SJSA1 (cell line): ENCODE results near the gene PDE11A. TPM values are rescaled to one million over a fixed set of nuclear protein-coding genes. Genes with fewer than 3 reads are reported as not detected.

Experiments
- DNase-seq, 2 experiments: peaks; one replicate each; pipeline ENCODE4 v3.0.0-alpha.2; 2015 to 2020; ENCODE audit warnings: low spot score in 2 of 2, low read depth in 1 of 2
- H3K27ac ChIP-seq: fragments of 250-450 bp; sonication (Bioruptor Pico); 2 replicates; pipeline ENCODE4 v1.5.1; 2020; ENCODE audit warnings: mild to moderate bottlenecking, moderate library complexity
- H3K27me3 ChIP-seq: fragments of 250-450 bp; sonication (Bioruptor Pico); replicated peaks from 2 replicates; pipeline ENCODE4 v1.5.1; 2020; ENCODE audit warnings: mild to moderate bottlenecking, moderate library complexity
- H3K36me3 ChIP-seq: fragments of 250-450 bp; sonication (Bioruptor Pico); 2 replicates; pipeline ENCODE4 v1.5.1; 2020; ENCODE audit warnings: mild to moderate bottlenecking
- H3K4me1 ChIP-seq: fragments of 250-450 bp; sonication (Bioruptor Pico); replicated peaks from 2 replicates; pipeline ENCODE4 v1.6.1; 2021; ENCODE audit warnings: mild to moderate bottlenecking
- H3K4me3 ChIP-seq: fragments of 250-450 bp; sonication (Bioruptor Pico); 2 replicates; pipeline ENCODE4 v1.5.1; 2020; ENCODE audit warnings: mild to moderate bottlenecking
- H3K9me3 ChIP-seq: fragments of 250-450 bp; sonication (Bioruptor Pico); replicated peaks from 2 replicates; pipeline ENCODE4 v1.5.1; 2020; ENCODE audit warnings: mild to moderate bottlenecking
- total RNA-seq: library from RNA; depleted of rRNA; stranded (reverse); fragments of >200 nt; shearing (Covaris generic); gene quantifications from 2 replicates; pipeline ENCODE4 v1.2.3, GENCODE V29; 2014

The PDE11A gene
- total RNA-seq, 1 experiment from 2014 or later, result 0.42 TPM

DNA sequence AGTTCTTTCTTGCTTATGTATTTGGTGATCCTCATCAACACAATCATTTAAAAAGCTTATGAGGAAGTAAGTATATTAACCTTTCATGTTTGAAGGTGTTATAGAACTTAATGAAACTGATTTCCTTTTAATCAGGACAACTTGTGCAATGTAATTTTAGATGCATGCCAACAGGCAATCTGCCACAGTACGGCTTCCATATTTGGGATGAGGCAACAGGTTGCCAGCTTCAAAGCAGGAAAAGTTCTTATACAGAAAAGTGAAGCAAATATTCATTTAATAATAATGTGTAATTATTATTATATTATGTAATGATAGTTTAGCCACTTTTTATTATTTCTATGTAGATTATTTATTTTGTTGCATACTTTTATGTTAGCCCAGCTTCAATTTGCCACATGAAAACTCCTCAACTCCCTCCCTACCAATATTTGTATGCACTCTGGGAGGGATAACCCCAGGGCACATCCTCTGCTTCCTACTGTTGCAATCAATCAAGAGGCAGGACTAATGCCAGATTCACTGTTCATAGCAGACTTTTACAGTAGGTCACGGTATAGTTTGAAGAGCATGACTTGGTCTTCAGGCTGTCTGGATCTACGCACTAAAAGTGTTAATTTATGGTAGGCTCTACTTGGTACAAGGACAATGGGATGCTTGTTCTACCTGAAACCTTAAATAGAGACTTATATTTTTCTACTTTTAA is 402.8 kb downstream of the PDE11A start:
- no peak for DNase-seq
- H3K36me3 ChIP-seq, result no peaks in the 10 kb centered on the region
- H3K4me1 ChIP-seq, result peaks cover 42% of the 10 kb centered on the region
- no peak overlapping the region for H3K27ac ChIP-seq
- no peaks in the 10 kb centered on the region for H3K9me3 ChIP-seq
- no peaks in the 10 kb centered on the region for H3K27me3 ChIP-seq
- H3K4me3 ChIP-seq, result no peak overlapping the region

DNA sequence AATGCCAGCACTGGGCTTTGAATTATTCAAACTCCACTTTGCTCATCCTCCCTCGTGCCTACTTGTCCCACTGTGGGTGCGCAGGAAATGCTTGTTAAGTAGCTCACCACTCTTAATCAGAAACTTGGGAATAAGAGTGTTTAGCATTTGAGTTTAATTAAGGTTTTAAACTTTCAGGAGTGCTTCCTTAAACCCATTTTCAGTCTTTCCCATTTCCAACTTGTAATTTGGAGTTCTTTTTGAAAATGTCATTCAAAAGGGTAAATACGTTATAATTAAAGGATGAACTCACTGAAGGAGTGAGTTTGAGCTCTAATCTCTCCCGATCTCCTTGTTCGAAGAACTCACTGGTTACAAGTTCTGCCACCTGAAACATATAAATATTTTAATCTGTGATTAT is 403.4 kb downstream of the PDE11A start:
- no peaks in the 10 kb centered on the region for H3K9me3 ChIP-seq
- no peaks in the 10 kb centered on the region for H3K36me3 ChIP-seq
- peaks cover 42% of the 10 kb centered on the region for H3K4me1 ChIP-seq
- H3K27ac ChIP-seq, result no peak overlapping the region
- no peak for DNase-seq
- H3K4me3 ChIP-seq, result no peak overlapping the region
- no peaks in the 10 kb centered on the region for H3K27me3 ChIP-seq

DNA sequence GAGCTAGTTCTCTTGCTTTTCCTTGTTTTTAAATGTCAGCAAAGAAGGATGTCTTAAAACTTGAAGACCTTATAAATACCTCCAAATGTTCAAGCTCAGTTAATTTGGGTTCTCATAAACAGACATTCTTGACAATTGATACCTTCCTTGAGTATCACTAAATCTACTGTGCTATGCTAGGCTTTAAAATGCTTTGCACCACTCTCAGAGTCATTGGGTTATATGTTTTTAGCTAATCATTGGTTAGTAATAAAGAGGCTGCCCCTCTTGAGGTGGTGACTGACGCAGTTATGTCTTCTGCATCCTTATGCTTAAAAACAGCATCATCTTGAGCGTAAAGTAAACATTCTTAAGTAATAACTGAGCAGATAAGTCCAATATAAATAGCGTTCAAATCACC is 404.0 kb downstream of the PDE11A start:
- Histone ChIP-seq H3K27me3 (no peaks in the 10 kb centered on the region), H3K4me1 (peaks cover 41% of the 10 kb centered on the region), H3K9me3 (no peaks in the 10 kb centered on the region), H3K36me3 (no peaks in the 10 kb centered on the region), H3K27ac (no peak overlapping the region), H3K4me3 (no peak overlapping the region)
- DNase-seq, result no peak

DNA sequence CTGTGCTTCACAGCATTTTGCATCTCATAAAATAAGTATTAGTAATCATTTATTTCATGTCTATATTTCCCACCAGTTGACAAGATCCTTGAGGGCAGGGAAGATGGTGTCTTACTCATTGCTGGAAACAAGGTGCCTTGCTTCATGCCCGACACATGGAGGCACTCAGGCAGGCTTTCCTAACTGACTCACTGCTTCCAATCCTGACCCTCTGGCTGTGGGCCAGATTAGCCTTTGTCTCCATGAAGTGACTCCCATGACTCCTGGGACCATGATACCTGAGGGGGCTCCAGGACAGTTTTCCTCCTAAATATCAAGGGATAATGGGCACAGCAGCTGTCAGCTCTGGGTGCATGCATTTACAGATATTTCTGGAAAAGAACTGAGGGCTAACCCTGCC is 405.0 kb downstream of the PDE11A start:
- H3K4me3 ChIP-seq, result no peak overlapping the region
- no peak for DNase-seq
- no peaks in the 10 kb centered on the region for H3K36me3 ChIP-seq
- H3K27ac ChIP-seq, result no peak overlapping the region
- no peaks in the 10 kb centered on the region for H3K27me3 ChIP-seq
- peaks cover 31% of the 10 kb centered on the region for H3K4me1 ChIP-seq
- no peaks in the 10 kb centered on the region for H3K9me3 ChIP-seq

DNA sequence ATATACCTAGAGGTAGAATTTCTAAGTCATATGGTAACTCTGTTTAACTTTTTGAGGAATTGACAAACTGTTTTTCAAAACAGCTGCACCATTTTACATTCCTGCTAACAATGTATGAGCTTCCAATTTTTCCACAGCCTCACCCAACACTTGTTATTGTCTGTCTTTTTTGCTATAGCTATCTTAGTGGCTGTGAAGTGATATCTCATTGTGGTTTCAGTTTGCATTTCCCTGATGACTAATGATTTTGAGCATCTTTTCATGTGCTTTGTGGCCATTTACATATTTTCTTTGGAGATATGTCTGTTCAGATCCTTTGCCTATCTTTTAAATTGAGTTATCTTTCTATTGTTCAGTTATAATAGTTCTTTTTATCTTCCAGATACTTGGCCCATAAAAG is 406.2 kb downstream of the PDE11A start:
- Histone ChIP-seq H3K36me3 (no peaks in the 10 kb centered on the region), H3K4me3 (no peak overlapping the region), H3K27ac (no peak overlapping the region), H3K27me3 (no peaks in the 10 kb centered on the region), H3K9me3 (no peaks in the 10 kb centered on the region), H3K4me1 (peaks cover 20% of the 10 kb centered on the region)
- peak in 1 of 2 experiments; percentile 25 for DNase-seq

GRCh38 chr2:177665948-177666347 is 406.6 kb downstream of the PDE11A start:
- H3K36me3 ChIP-seq, result no peaks in the 10 kb centered on the region
- H3K4me3 ChIP-seq, result no peak overlapping the region
- no peak for DNase-seq
- H3K27ac ChIP-seq, result no peak overlapping the region
- H3K27me3 ChIP-seq, result no peaks in the 10 kb centered on the region
- H3K4me1 ChIP-seq, result peaks cover 15% of the 10 kb centered on the region
- no peaks in the 10 kb centered on the region for H3K9me3 ChIP-seq

DNA sequence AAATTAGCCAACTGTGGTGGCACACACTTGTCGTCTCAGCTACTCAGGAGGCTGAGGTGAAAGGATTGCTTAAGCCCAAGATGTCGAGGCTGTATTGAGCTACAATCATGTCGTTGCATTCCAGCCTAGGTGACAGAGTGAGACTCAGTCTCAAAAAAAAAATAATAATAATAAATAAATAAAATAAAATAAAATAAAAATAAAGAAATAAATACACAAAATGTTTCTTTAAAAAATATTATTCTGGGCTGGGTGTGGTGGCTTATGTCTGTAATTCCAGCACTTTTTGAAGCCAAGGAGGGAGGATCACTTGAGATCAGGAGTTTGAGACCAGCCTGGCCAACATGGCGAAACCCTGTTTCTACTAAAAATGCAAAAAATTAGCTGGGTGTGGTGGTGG is 407.2 kb downstream of the PDE11A start:
- no peaks in the 10 kb centered on the region for H3K36me3 ChIP-seq
- H3K27me3 ChIP-seq, result no peaks in the 10 kb centered on the region
- H3K4me1 ChIP-seq, result peaks cover 9% of the 10 kb centered on the region
- no peak overlapping the region for H3K4me3 ChIP-seq
- H3K27ac ChIP-seq, result no peak overlapping the region
- no peak for DNase-seq
- H3K9me3 ChIP-seq, result no peaks in the 10 kb centered on the region

DNA sequence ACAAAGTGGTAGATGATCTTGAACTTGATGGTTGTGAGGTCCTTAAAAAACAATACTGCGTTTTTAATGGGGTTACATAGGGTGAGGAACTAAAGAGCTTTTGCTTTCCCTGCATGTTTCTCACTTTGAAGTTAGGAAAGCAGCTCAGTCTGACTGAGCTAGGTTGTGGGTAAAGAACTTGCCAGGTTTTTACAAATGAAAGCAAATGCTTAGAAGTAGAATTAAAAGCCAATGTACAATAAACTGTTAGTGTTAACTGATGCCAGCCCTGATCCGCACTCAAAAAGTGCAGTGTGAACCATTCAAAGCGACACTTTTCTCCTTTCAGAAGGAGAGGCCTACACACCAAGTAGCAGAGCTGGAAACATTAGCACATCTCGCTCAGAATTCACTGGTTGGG is 409.7 kb downstream of the PDE11A start:
- no peaks in the 10 kb centered on the region for H3K36me3 ChIP-seq
- H3K9me3 ChIP-seq, result no peaks in the 10 kb centered on the region
- DNase-seq, result no peak
- H3K4me1 ChIP-seq, result peaks cover 5% of the 10 kb centered on the region; the same call in 1 of the 2 replicates
- no peak overlapping the region for H3K27ac ChIP-seq
- H3K4me3 ChIP-seq, result no peak overlapping the region
- no peaks in the 10 kb centered on the region for H3K27me3 ChIP-seq

- Histone ChIP-seq H3K27me3 (no peaks in the 10 kb centered on the region), H3K27ac (no peak overlapping the region), H3K36me3 (no peaks in the 10 kb centered on the region), H3K4me3 (no peak overlapping the region), H3K4me1 (no peaks in the 10 kb centered on the region), H3K9me3 (no peaks in the 10 kb centered on the region)
- DNase-seq, result no peak
Measured at GRCh38 chr2:177660742-177661141, 411.8 kb downstream of the PDE11A start.

DNA sequence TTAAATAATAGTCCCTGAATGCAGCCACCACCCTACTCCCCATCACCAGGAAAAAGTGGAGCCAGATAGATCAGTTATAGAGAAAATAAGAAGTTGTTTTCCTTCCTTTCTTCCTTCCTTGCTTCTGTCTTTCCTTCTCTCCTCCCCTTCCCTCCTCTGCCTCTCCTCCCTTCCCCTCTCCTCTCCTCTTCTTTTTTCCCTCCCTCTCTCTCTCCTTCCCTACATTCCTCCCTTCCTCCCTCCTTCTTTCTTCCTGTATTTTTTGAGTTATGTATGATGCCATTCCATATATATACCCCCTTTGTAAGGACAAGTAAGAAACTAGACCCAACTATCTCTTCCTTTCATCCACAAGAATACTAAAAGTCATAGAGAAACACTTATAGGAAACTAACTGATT is 414.3 kb downstream of the PDE11A start:
- DNase-seq, result no peak
- H3K4me1 ChIP-seq, result no peaks in the 10 kb centered on the region

DNA sequence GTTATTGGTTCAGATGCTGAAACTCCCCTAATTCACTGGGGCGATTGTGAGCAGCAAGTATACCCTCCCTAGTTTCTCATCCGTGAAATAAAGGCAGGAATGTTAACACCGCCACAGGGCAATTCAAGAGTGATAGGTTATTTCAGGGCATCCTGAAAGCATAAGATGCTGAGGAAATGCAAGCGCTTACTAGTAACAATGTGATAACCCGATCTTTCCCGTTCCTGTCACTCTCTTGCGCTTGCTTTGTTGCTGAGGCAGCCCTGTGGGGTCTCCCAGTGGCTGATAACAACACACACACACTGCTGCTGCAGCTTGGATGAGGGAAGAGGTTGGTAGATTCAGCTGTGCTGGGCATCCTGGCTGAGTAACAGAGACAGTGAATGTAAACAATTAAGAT is 420.7 kb downstream of the PDE11A start:
- Histone ChIP-seq H3K9me3 (no peaks in the 10 kb centered on the region), H3K4me1 (no peaks in the 10 kb centered on the region), H3K27me3 (no peaks in the 10 kb centered on the region; the same call in 1 of the 2 replicates), H3K27ac (no peak overlapping the region), H3K4me3 (no peak overlapping the region), H3K36me3 (no peaks in the 10 kb centered on the region)
- no peak for DNase-seq

More for the DNA sequence above, 414.3 kb downstream of the PDE11A start:
- H3K36me3 ChIP-seq, result no peaks in the 10 kb centered on the region
- H3K27ac ChIP-seq, result no peak overlapping the region
- no peaks in the 10 kb centered on the region for H3K9me3 ChIP-seq
- no peaks in the 10 kb centered on the region for H3K27me3 ChIP-seq
- H3K4me3 ChIP-seq, result no peak overlapping the region

DNA sequence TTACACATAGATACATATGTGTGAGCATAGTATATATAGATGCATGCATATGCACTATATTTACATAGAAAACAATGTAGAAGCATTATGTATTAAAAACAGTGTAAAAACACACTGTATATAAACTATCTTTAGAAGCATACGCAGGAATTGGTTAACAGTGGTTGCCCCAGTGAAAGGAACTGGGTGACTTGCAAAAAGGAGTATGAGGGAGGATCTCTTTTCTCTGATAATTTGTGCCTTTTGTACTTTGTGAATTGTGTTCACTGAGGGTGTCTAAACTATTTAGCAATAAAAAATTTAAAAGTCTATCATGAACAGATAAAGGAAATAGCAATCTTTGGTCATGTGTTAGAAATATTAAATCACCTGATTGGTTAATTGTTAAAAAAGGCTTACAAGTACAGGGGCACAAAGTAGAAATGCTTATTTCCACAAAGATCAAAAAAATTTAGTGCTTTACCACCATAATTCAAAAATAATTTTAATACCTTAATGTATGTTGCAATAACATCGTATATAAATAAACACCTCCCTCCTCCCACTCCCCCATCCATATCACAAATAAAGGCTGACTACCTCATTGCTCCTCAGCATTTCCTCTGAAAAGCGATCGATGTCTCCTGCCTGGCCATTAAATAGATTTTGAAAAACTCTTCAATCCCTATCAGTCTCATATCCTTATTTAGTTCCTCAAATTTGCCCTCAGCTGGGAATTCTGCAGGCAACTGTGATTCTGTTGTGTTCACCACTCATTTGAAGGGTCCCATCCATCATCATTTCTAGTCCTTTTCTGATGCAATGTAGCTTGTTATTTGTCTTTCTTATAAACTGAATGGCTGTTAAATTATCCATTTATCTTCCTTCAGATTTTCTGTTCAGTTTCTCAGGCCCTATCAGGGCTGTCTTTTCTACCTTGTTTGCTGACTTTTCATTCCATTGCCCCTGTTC is 422.7 kb downstream of the PDE11A start:
- H3K4me3 ChIP-seq, result no peak overlapping the region
- no peaks in the 10 kb centered on the region for H3K36me3 ChIP-seq
- H3K27ac ChIP-seq, result no peak overlapping the region
- DNase-seq, result no peak
- H3K4me1 ChIP-seq, result no peaks in the 10 kb centered on the region
- no peaks in the 10 kb centered on the region; the same call in 1 of the 2 replicates for H3K27me3 ChIP-seq
- H3K9me3 ChIP-seq, result no peaks in the 10 kb centered on the region

GRCh38 chr2:177646791-177647190 is 425.8 kb downstream of the PDE11A start:
- Histone ChIP-seq H3K36me3 (no peaks in the 10 kb centered on the region), H3K4me1 (no peaks in the 10 kb centered on the region), H3K27ac (no peak overlapping the region), H3K4me3 (no peak overlapping the region), H3K9me3 (no peaks in the 10 kb centered on the region), H3K27me3 (no peaks in the 10 kb centered on the region; the same call in 1 of the 2 replicates)
- no peak for DNase-seq

- Histone ChIP-seq H3K27ac (no peak overlapping the region), H3K4me1 (no peaks in the 10 kb centered on the region), H3K4me3 (no peak overlapping the region), H3K36me3 (no peaks in the 10 kb centered on the region), H3K27me3 (no peaks in the 10 kb centered on the region; the same call in 1 of the 2 replicates), H3K9me3 (no peaks in the 10 kb centered on the region)
- no peak for DNase-seq
Measured at GRCh38 chr2:177646241-177646640, 426.3 kb downstream of the PDE11A start.
